AG04450 (cell line): Measurements from ENCODE around the gene KCTD10. TPM values are rescaled to one million over a fixed set of nuclear protein-coding genes. Genes with fewer than 3 reads are reported as not detected.

ENCODE experiments used
- CTCF ChIA-PET: fragments of 300-600, 350-600 bp; formaldehyde crosslinking; extraction: SDS; loops from one replicate; lab custom pipeline; 2022; ENCODE audit warnings: antibody characterized with exemption, inconsistent platforms; lab: Charles Lee
- POLR2A ChIA-PET: fragments of 350-600 bp; formaldehyde crosslinking; extraction: SDS; loops from one replicate; lab custom pipeline; 2021; ENCODE audit warnings: antibody characterized with exemption, inconsistent platforms; lab: Yijun Ruan, JAX
- DNase-seq: peaks from one replicate; pipeline ENCODE4 v3.0.0-alpha.2; 2011; ENCODE audit warnings: low read depth, low spot score
- H3K27ac ChIP-seq: one replicate; pipeline ENCODE4 v1.5.1; 2012; ENCODE audit warnings: low read depth, low read length, control low read depth
- H3K27me3 ChIP-seq: one replicate; pipeline ENCODE4 v1.6.0; 2012; ENCODE audit warnings: low read length; ENCODE audit not compliant: control insufficient read depth, insufficient read depth
- H3K4me3 ChIP-seq: 2 replicates; pipeline ENCODE4 v1.5.1; 2011; ENCODE audit warnings: mild to moderate bottlenecking, low read depth, low read length, control low read depth
- H3K9me3 ChIP-seq: 2 replicates; pipeline ENCODE4 v1.5.1; 2012; ENCODE audit warnings: low read length; ENCODE audit not compliant: control insufficient read depth, insufficient read depth
- polyA plus RNA-seq: library from polyadenylated mRNA; depleted of rRNA; stranded (reverse); fragments of >200 nt; gene quantifications from 2 replicates; pipeline ENCODE4 v1.2.3, GENCODE V29; 2011
- TF ChIP-seq, protein P1 (sequence below): IDR thresholded peaks from 2 replicates; pipeline ENCODE4 v1.5.1; 2011; ENCODE audit warnings: low read depth, low read length, control low read depth, inconsistent platforms

KCTD10 gene
- polyA plus RNA-seq, 1 experiment = 128 TPM

DNA sequence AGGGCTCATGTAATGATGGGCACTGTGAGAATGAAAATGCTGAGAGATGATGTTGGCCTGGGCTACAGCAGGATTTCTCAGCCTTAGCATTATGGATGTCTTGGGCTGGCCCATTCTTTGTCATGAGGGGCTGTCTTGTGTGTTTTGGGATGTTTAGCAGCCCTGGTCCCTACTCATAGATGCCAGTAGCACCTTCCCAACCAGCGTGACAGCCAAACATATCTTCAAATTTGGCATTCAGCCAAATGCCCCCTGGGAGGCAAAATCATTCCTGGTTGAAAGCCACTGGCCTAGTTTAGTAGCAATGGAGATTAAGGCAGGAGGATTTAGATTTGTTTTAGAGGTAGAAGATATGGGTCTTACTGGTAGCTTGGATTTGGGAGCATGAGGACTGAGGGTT, 27.0 kb upstream of the KCTD10 start:
- Histone ChIP-seq H3K27ac (no peak overlapping the region), H3K27me3 (no peaks in the 10 kb centered on the region), H3K9me3 (no peaks in the 10 kb centered on the region), H3K4me3 (no peak overlapping the region)
- CTCF ChIA-PET = interaction anchor here (1.1 to 2.4 kb wide), 2 partner anchors 15 to 76 kb away, joined by 5 to 8 read pairs; no protein-coding TSS in a partner anchor
- TF ChIP-seq, protein P1, sequence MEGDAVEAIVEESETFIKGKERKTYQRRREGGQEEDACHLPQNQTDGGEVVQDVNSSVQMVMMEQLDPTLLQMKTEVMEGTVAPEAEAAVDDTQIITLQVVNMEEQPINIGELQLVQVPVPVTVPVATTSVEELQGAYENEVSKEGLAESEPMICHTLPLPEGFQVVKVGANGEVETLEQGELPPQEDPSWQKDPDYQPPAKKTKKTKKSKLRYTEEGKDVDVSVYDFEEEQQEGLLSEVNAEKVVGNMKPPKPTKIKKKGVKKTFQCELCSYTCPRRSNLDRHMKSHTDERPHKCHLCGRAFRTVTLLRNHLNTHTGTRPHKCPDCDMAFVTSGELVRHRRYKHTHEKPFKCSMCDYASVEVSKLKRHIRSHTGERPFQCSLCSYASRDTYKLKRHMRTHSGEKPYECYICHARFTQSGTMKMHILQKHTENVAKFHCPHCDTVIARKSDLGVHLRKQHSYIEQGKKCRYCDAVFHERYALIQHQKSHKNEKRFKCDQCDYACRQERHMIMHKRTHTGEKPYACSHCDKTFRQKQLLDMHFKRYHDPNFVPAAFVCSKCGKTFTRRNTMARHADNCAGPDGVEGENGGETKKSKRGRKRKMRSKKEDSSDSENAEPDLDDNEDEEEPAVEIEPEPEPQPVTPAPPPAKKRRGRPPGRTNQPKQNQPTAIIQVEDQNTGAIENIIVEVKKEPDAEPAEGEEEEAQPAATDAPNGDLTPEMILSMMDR = no peak
- POLR2A ChIA-PET = no interaction called here
- no peak for DNase-seq

DNA sequence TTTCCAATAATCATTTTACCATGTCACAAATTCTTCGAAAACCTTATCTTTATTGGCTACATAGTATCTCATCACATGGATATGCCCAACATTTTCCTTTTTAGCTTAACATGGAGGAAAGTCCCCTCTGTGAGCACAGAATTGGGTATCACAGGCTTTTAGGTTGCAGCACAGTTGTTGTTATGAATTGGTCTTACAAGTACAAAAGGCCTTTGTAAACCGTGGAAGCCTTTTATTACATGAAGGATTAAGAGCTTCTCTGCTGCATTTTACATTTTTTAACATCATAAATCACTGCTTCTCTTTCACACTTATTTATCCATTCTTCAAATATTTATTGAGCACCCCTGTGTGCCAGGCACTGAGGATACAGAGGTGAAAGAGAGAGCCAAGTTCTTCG, 26.5 kb upstream of the KCTD10 start:
- no peak for DNase-seq
- ChIA-PET CTCF (interaction anchor here (0.9 to 2.4 kb wide), 2 partner anchors 16 to 75 kb away, joined by 4 to 8 read pairs; no protein-coding TSS in a partner anchor), POLR2A (no interaction called here)
- H3K4me3 ChIP-seq = no peak overlapping the region
- H3K9me3 ChIP-seq = no peaks in the 10 kb centered on the region
- H3K27me3 ChIP-seq = no peaks in the 10 kb centered on the region
- no peak overlapping the region for H3K27ac ChIP-seq
- TF ChIP-seq, protein P1 = no peak

DNA sequence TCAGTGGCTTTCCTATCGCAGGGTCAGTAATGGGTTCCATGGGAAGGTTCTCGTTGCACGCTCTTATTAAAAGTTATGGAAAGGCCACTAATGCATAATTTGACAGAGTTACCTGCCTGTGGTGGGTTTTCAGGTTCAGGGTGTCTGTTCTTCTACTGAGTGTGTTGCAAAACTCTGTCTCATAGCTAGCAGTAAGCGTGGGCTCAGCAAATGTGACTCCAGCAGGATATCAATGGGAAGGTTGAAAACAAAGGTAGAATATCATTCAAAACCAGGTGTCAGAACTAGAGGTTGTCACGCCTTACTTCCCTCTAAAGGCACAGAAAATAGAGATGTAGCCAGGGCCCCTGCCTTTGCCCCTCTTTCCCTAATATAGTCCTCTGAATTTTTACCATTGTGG, 25.2 kb upstream of the KCTD10 start:
- Histone ChIP-seq H3K9me3 (no peaks in the 10 kb centered on the region), H3K4me3 (no peak overlapping the region), H3K27me3 (no peaks in the 10 kb centered on the region), H3K27ac (no peak overlapping the region)
- POLR2A ChIA-PET = no interaction called here
- DNase-seq = no peak
- CTCF ChIA-PET = no interaction called here
- TF ChIP-seq, protein P1 = no peak

DNA sequence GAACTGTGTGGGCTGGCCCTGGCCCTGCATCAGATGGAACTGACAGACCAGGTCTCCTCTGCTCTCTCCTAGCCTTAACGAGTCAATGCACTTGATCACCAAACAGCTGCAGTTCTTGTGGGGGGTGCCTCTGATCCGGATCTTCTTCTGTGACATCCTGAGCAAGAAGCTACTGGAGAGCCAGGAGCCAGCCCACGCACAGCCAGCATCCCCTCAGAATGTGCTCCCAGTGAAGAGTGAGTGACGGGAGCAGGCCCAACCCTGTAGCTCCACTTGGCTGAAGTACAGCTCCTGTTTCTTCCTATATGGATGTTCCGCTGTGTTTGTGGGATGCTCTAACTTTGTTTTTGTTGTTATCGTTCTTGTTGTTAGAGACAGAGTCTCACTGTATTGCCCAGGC, 24.2 kb upstream of the KCTD10 start:
- ChIA-PET POLR2A (interaction anchor here (0.7 kb wide), 1 partner anchor 24 kb away, joined by 3 read pairs; the partner anchor contains the start of genes KCTD10 and UBE3B), CTCF (interaction anchor here (1.0 to 1.8 kb wide), 2 partner anchors 18 to 73 kb away, joined by 4 to 7 read pairs; no protein-coding TSS in a partner anchor)
- Histone ChIP-seq H3K4me3 (no peak overlapping the region), H3K9me3 (no peaks in the 10 kb centered on the region), H3K27ac (no peak overlapping the region), H3K27me3 (no peaks in the 10 kb centered on the region)
- TF ChIP-seq, protein P1 = no peak
- DNase-seq = no peak

DNA sequence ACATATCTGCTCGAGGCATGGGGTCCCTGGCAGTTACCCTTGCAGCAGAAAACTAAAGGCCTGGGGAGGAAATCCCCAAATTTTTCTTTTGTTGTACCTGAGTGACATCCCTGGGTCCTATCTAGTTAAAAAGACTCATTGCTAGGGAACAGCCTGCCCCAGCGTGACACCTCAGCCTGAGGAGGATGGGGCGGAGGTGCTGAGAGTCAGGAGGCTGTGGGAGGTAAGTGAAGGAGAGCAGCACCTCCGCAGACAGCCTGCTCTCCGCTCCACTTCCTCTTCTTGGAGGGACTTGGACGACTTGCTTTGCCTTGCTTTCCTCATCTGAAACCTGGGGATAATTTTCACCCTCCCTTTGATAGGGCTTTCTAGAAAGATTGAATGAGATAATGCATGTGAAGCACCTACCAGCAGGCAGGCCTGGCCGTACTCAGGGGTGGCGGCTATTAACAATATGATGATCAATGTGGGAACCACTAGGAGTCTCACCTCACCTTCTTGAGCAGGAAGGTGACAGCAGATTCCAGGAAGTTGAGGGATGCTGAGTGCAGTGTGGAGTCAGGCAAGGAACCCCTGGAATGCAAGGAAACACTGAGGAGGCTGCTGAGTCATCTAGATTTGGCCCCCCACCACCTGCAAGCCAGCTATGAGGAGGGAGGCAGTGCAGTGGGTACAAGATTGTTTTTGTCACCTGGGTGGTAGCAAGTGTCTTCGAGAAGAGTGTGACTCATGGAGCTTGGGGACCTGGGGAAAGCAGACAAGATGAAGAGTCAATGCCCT, 23.5 kb upstream of the KCTD10 start:
- Histone ChIP-seq H3K9me3 (no peaks in the 10 kb centered on the region), H3K27ac (no peak overlapping the region), H3K4me3 (no peak overlapping the region), H3K27me3 (no peaks in the 10 kb centered on the region)
- DNase-seq = no peak
- POLR2A ChIA-PET = no interaction called here
- TF ChIP-seq, protein P1 = no peak
- CTCF ChIA-PET = interaction anchor here (1.8 kb wide), 1 partner anchor 73 kb away, joined by 7 read pairs; no protein-coding TSS in a partner anchor
